Ovary (tissue), 9 donors: ENCODE data around the gene KAT2B. TPM values are rescaled to one million over a fixed set of nuclear protein-coding genes. Genes with fewer than 3 reads are reported as not detected.
A peak's percentile ranks its signal among the peaks of the same experiment; 100 is the strongest.

Experiments
- DNase-seq, 5 donors: peaks; one replicate each; pipeline ENCODE4 v3.0.0-alpha.2; 2019 to 2020
- H3K27ac ChIP-seq, 2 donors: fragments of 200-600 bp; one replicate each; pipeline versions ENCODE4 v1.5.1 to v1.8.0; 2019 to 2022
- H3K27me3 ChIP-seq: fragments of 200-600 bp; one replicate; pipeline ENCODE4 v1.8.0; 2022
- H3K36me3 ChIP-seq: fragments of 200-600 bp; sonication (generic); one replicate; pipeline ENCODE4 v1.5.1; 2019
- H3K4me1 ChIP-seq: one replicate; pipeline ENCODE4 v1.8.1; 2013; ENCODE audit warnings: mild to moderate bottlenecking, moderate library complexity; ENCODE audit not compliant: insufficient read depth
- H3K4me3 ChIP-seq: fragments of 200-600 bp; sonication (generic); one replicate; pipeline ENCODE4 v1.5.1; 2017
- H3K9me3 ChIP-seq, 2 donors: fragments of 200-600 bp in 1 of 2; sonication (generic) in 1 of 2; one replicate each; pipeline versions ENCODE4 v1.5.1 to v1.8.1; 2013 to 2019; ENCODE audit warnings: mild to moderate bottlenecking in 1 of 2, moderate library complexity in 1 of 2
- EP300 ChIP-seq: sonication (generic); formaldehyde crosslinking; IDR thresholded peaks from one replicate; pipeline ENCODE4 v1.6.1; 2017; ENCODE audit warnings: antibody characterized with exemption
- POLR2A ChIP-seq: fragments of 450-650 bp; IDR thresholded peaks from one replicate; pipeline ENCODE4 v1.6.1; 2017; ENCODE audit warnings: antibody characterized with exemption, mild to moderate bottlenecking, moderate library complexity
- WGBS, 3 donors: extraction: QIAGEN DNeasy Blood & Tissue Kit in 1 of 3; methylation state at CpG; one replicate each; pipeline versions ENCODE4 v1.1.5 to v1.1.7; 2013 to 2017; 5-methylcytosine and 5-hydroxymethylcytosine counted together
- intact Hi-C, 4 donors: fragments of 100-400 bp; cut with DNase I; formaldehyde crosslinking; loops; one replicate each; pipeline versions ENCODE4 v1.11.0 to v1.15.1; 2022 to 2023
- polyA plus RNA-seq, 2 donors: library from polyadenylated mRNA; stranded (reverse); fragments of 200-250 nt in 1 of 2; fragments of 350-450 nt in 1 of 2; fragmentation: Illumina TruSeq in 1 of 2; extraction: RNeasy Lipid Tissue Mini Kit (QIAGEN cat#74804) in 1 of 2; gene quantifications; one replicate each; pipeline ENCODE4 v1.2.3, GENCODE V29; 2013 to 2014
- total RNA-seq, 7 donors: library from RNA; depleted of rRNA in 2 of 7; stranded (reverse); fragments of >200 nt in 2 of 7; fragmentation: NEBNext Ultra II Directional in 3 of 7; extraction: Animal tissue kit (Norgen Biotek cat#: 25700) in 3 of 7; gene quantifications; one replicate each; pipeline versions ENCODE4 v1.1.0 to v1.2.4, GENCODE V29; 2016 to 2023
- TF ChIP-seq, protein P1 (sequence below), 3 donors: fragments of 450-650 bp in 2 of 3; fragments of 200-600 bp in 1 of 3; IDR thresholded peaks; one replicate each; pipeline versions ENCODE4 v1.5.1 to v1.8.0; 2016 to 2022; ENCODE audit warnings: antibody characterized with exemption in 3 of 3, mild to moderate bottlenecking in 1 of 3
- donor health status: DM: no; HTN: no; CAD: no; lungs with moderate emphysema.
- donor health status: DM: no; HTN: no; CAD: no.
- donor health status: Bipolar disorder and iron deficiency.
- donor health status: DM: yes; HTN: yes; CAD: no.
- donor health status: DM: no; HTN: no; CAD: no.
- donor health status: DM: yes; HTN: yes; CAD: no.

The KAT2B gene
- total and polyA plus RNA-seq, 9 donors: 15.1 to 49.3 (median 33.0) TPM

- 68 to 80% (median 72%) methylated on average over 3 of the region's 3 CpGs for WGBS, 3 donors
- TF ChIP-seq POLR2A (no peak), EP300 (no peak)
- TF ChIP-seq, protein P1, sequence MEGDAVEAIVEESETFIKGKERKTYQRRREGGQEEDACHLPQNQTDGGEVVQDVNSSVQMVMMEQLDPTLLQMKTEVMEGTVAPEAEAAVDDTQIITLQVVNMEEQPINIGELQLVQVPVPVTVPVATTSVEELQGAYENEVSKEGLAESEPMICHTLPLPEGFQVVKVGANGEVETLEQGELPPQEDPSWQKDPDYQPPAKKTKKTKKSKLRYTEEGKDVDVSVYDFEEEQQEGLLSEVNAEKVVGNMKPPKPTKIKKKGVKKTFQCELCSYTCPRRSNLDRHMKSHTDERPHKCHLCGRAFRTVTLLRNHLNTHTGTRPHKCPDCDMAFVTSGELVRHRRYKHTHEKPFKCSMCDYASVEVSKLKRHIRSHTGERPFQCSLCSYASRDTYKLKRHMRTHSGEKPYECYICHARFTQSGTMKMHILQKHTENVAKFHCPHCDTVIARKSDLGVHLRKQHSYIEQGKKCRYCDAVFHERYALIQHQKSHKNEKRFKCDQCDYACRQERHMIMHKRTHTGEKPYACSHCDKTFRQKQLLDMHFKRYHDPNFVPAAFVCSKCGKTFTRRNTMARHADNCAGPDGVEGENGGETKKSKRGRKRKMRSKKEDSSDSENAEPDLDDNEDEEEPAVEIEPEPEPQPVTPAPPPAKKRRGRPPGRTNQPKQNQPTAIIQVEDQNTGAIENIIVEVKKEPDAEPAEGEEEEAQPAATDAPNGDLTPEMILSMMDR (IDR thresholded peaks at IDR 0.05): no peak
- no peak overlapping the region for H3K27ac ChIP-seq
Measured at GRCh38 chr3:20064387-20064786, 24.1 kb downstream of the KAT2B start.

DNA sequence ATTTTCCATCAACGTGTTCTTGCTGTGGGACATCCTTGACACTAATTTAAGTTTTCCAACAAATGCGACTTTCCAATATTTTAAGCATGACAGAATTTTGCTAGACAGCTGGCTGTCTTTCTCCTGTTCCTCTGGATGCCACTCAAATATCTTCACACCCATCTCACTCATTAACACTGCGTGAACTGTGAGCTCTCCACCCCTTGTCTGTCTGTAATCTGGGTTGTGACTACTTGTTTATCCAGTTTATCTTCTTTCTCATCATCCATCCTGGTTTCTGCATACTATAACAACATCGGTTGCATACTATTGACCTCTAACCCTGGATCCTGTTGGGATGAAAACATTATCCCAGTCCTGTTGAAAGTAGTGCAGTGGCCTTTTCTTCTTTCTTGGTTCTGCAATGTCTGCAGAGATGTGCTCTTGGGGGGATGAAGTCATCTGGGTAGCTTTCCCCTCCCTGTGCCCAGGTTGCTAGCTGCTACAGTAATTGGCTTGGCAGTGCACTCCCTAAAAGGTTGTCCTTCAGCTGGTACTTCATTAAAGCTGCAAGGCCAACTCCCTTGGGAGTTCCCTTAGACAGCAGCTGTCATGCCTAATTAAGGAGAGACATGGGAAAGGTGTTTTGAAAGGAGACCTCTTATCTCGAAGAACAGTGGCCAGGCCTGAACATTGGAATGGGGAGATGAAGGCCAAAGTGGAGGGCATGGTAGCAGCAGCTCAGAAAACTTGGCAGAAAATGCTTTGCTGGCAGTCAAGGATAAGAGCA, 24.7 kb downstream of the KAT2B start:
- no peak for DNase-seq
- H3K4me3 ChIP-seq: no peak overlapping the region
- no peak overlapping the region for H3K27ac ChIP-seq
- H3K4me1 ChIP-seq: peaks cover 10% of the 10 kb centered on the region
- no peaks in the 10 kb centered on the region for H3K27me3 ChIP-seq
- no peaks in the 10 kb centered on the region for H3K36me3 ChIP-seq
- no peaks in the 10 kb centered on the region for H3K9me3 ChIP-seq
- 70 to 75% (median 72%) methylated on average over 5 of the region's 5 CpGs for WGBS, 3 donors
- TF ChIP-seq POLR2A (no peak), EP300 (no peak)
- TF ChIP-seq, protein P1 (IDR thresholded peaks at IDR 0.05): no peak
- intact Hi-C loops: no loop called here

More at GRCh38 chr3:20064387-20064786, 24.1 kb downstream of the KAT2B start:
- no peaks in the 10 kb centered on the region for H3K27me3 ChIP-seq
- H3K4me3 ChIP-seq: no peak overlapping the region
- DNase-seq: no peak
- H3K4me1 ChIP-seq: peaks cover 10% of the 10 kb centered on the region
- H3K9me3 ChIP-seq: no peaks in the 10 kb centered on the region
- intact Hi-C loops: no loop called here
- no peaks in the 10 kb centered on the region for H3K36me3 ChIP-seq

- DNase-seq: no peak
- H3K27me3 ChIP-seq: no peaks in the 10 kb centered on the region
- TF ChIP-seq POLR2A (no peak), EP300 (no peak)
- TF ChIP-seq, protein P1 (IDR thresholded peaks at IDR 0.05): no peak
- intact Hi-C loops: no loop called here
- 70 to 79% (median 77%) methylated on average over 1 of the region's 1 CpG for WGBS, 3 donors
- no peaks in the 10 kb centered on the region for H3K9me3 ChIP-seq
- peak overlapping the region in 1 of 2 donors; percentile 44 for H3K27ac ChIP-seq
- H3K36me3 ChIP-seq: no peaks in the 10 kb centered on the region
- no peak overlapping the region for H3K4me3 ChIP-seq
- H3K4me1 ChIP-seq: peaks cover 10% of the 10 kb centered on the region
Measured at GRCh38 chr3:20066079-20066478, 25.8 kb downstream of the KAT2B start.

GRCh38 chr3:20066850-20067617, 26.8 kb downstream of the KAT2B start:
- peak overlapping the region in 1 of 2 donors; percentile 51 for H3K27ac ChIP-seq
- WGBS, 3 donors: 8 to 15% (median 14%) methylated on average over 6 of the region's 6 CpGs
- DNase-seq: peak; percentile 46 to 65 (median 60)

More at GRCh38 chr3:20066850-20067617, 26.8 kb downstream of the KAT2B start:
- Histone ChIP-seq H3K27me3 (no peaks in the 10 kb centered on the region), H3K36me3 (no peaks in the 10 kb centered on the region), H3K4me1 (peaks cover 10% of the 10 kb centered on the region), H3K4me3 (no peak overlapping the region), H3K9me3 (no peaks in the 10 kb centered on the region)
- intact Hi-C loops: no loop called here
- TF ChIP-seq EP300: no peak
- TF ChIP-seq POLR2A: no peak
- TF ChIP-seq, protein P1 (IDR thresholded peaks at IDR 0.05): no peak
